HepG2 (cell line): Measurements from ENCODE around the gene TBC1D1. TPM values are rescaled to one million over a fixed set of nuclear protein-coding genes. Genes with fewer than 3 reads are reported as not detected.

ENCODE experiments used
- ATAC-seq: fragments of 200-7000 bp; cut with Tn5 transposase; 3 replicates; pipeline ENCODE4 v1.9.1; 2020; ENCODE audit warnings: mild to moderate bottlenecking, moderate library complexity
- BruUV-seq: library from RNA; stranded (reverse); fragments of 400-500 nt; replicated peaks from 2 replicates; lab custom pipeline; 2021; lab: Mats Ljungman, UMichigan
- CTCF ChIA-PET: fragments of 300-600 bp; formaldehyde crosslinking; extraction: SDS; loops from one replicate; lab custom pipeline; 2021; ENCODE audit warnings: low total read pairs, inconsistent platforms, low intra/inter-chr PET ratio; lab: Yijun Ruan, JAX
- POLR2A ChIA-PET: fragments of 350-600 bp; sonication (Branson Sonifier 250); formaldehyde crosslinking; loops from one replicate; lab custom pipeline; 2020; ENCODE audit warnings: antibody characterized with exemption, inconsistent platforms; lab: Yijun Ruan, JAX
- DNase-seq: peaks from one replicate; pipeline ENCODE4 v3.0.0-alpha.2; 2015; ENCODE audit warnings: low spot score
- FAIRE-seq: peaks from 3 replicates; lab custom pipeline; 2011; peaks lifted over from hg19 to GRCh38; lab: Jason Lieb, UNC
- H2AFZ ChIP-seq: one replicate; pipeline ENCODE4 v1.6.1; 2011; ENCODE audit warnings: low read length, inconsistent platforms
- H3K27ac ChIP-seq: fragments of 300-600 bp; 3 replicates; pipeline ENCODE4 v1.8.0; 2011; ENCODE audit warnings: mixed run types, mild to moderate bottlenecking, mixed read lengths, low read length, inconsistent platforms; ENCODE audit not compliant: insufficient read depth; ENCODE audit errors: extremely low read length
- H3K27me3 ChIP-seq, 2 experiments: fragments of 200-600 bp in 1 of 2; 2 replicates in 1 of 2; 3 replicates in 1 of 2; pipeline versions ENCODE4 v1.6.0 to v1.8.0; 2011; ENCODE audit warnings: low read length in 2 of 2, mild to moderate bottlenecking in 2 of 2, moderate library complexity in 2 of 2, inconsistent platforms in 1 of 2; ENCODE audit not compliant: insufficient read depth in 2 of 2, control insufficient read depth in 1 of 2
- H3K36me3 ChIP-seq, 2 experiments: fragments of 200-600 bp in 1 of 2; replicated peaks in 1 of 2; 2 replicates in 1 of 2; 3 replicates in 1 of 2; pipeline versions ENCODE4 v1.5.1 to v1.8.0; 2011; ENCODE audit warnings: low read length in 2 of 2, inconsistent platforms in 1 of 2; ENCODE audit not compliant: insufficient read depth in 2 of 2, control insufficient read depth in 1 of 2
- H3K4me1 ChIP-seq: 2 replicates; pipeline ENCODE4 v1.5.1; 2012; ENCODE audit warnings: low read length, inconsistent platforms; ENCODE audit not compliant: insufficient read depth
- H3K4me2 ChIP-seq: 2 replicates; pipeline ENCODE4 v1.6.0; 2011; ENCODE audit warnings: low read depth, low read length, inconsistent platforms
- H3K4me3 ChIP-seq, 3 experiments: fragments of 200-600 bp in 1 of 3; sonication (generic), shearing (Covaris generic) in 1 of 3; replicated peaks in 1 of 3; 2 replicates each; pipeline ENCODE4 v1.5.1; 2011 to 2016; ENCODE audit warnings: low read length in 3 of 3, inconsistent platforms in 2 of 3, low read depth in 2 of 3, mild to moderate bottlenecking in 2 of 3, control low read depth in 1 of 3, mixed read lengths in 1 of 3; ENCODE audit not compliant: insufficient read depth in 1 of 3
- H3K79me2 ChIP-seq: one replicate; pipeline ENCODE4 v1.6.1; 2011; ENCODE audit warnings: low read length, inconsistent platforms; ENCODE audit not compliant: insufficient read depth
- H3K9ac ChIP-seq: 2 replicates; pipeline ENCODE4 v1.6.0; 2011; ENCODE audit warnings: mild to moderate bottlenecking, low read depth, low read length, inconsistent platforms; ENCODE audit not compliant: insufficient read depth
- H3K9me3 ChIP-seq: 2 replicates; pipeline ENCODE4 v1.5.1; 2012; ENCODE audit warnings: mild to moderate bottlenecking, low read length
- H4K20me1 ChIP-seq: 2 replicates; pipeline ENCODE4 v1.6.0; 2011; ENCODE audit warnings: inconsistent platforms, mild to moderate bottlenecking, low read length, moderate library complexity; ENCODE audit not compliant: insufficient read depth
- CREM ChIP-seq, 2 experiments: sonication (generic) in 1 of 2; formaldehyde crosslinking in 1 of 2; IDR thresholded peaks; 2 replicates each; pipeline versions ENCODE4 v1.4.0 to v1.6.1; 2016 to 2020; ENCODE audit warnings: antibody characterized with exemption in 1 of 2, mild to moderate bottlenecking in 1 of 2, missing genetic modification reagents in 1 of 2
- CSRNP1 ChIP-seq: sonication (generic); formaldehyde crosslinking; IDR thresholded peaks from 2 replicates; pipeline ENCODE4 v1.8.1; 2023; ENCODE audit warnings: mild to moderate bottlenecking, missing genetic modification reagents
- FOXK1 ChIP-seq: sonication (generic); formaldehyde crosslinking; IDR thresholded peaks from 2 replicates; pipeline ENCODE4 v1.4.0; 2020; ENCODE audit warnings: low read depth, missing genetic modification reagents, borderline replicate concordance
- HMGXB3 ChIP-seq: sonication (generic); formaldehyde crosslinking; IDR thresholded peaks from 2 replicates; pipeline ENCODE4 v1.4.0; 2020; ENCODE audit warnings: missing genetic modification reagents, borderline replicate concordance
- HNRNPH1 ChIP-seq: fragments of 200-400 bp; formaldehyde crosslinking; optimal IDR thresholded peaks from 2 replicates; pipeline ENCODE3; 2017; ENCODE audit warnings: mild to moderate bottlenecking, low read depth, low read length
- IRF2 ChIP-seq: IDR thresholded peaks from 2 replicates; pipeline ENCODE4 v1.6.1; 2018; ENCODE audit warnings: missing genetic modification reagents, missing compliant biosample characterization
- KDM3A ChIP-seq: IDR thresholded peaks from 2 replicates; pipeline ENCODE4 v1.6.1; 2018; ENCODE audit warnings: low read depth, missing compliant biosample characterization
- NFIB ChIP-seq: sonication (generic); formaldehyde crosslinking; IDR thresholded peaks from 2 replicates; pipeline ENCODE4 v1.9.0; 2021; ENCODE audit warnings: missing genetic modification reagents, mild to moderate bottlenecking, borderline replicate concordance
- NR1H2 ChIP-seq: sonication (generic); formaldehyde crosslinking; IDR thresholded peaks from 2 replicates; pipeline ENCODE4 v1.8.1; 2022; ENCODE audit warnings: low read depth, missing genetic modification reagents, borderline replicate concordance
- THRA ChIP-seq: sonication (generic); formaldehyde crosslinking; IDR thresholded peaks from 2 replicates; pipeline ENCODE4 v1.4.0; 2020; ENCODE audit warnings: missing genetic modification reagents, borderline replicate concordance
- ZNF280D ChIP-seq: sonication (generic); formaldehyde crosslinking; IDR thresholded peaks from 2 replicates; pipeline ENCODE4 v1.5.1; 2020; ENCODE audit warnings: mild to moderate bottlenecking, missing genetic modification reagents
- ZNF33A ChIP-seq: sonication (generic); formaldehyde crosslinking; IDR thresholded peaks from 2 replicates; pipeline ENCODE4 v1.5.1; 2020; ENCODE audit warnings: missing genetic modification reagents, mild to moderate bottlenecking, moderate library complexity, borderline replicate concordance
- ZNF792 ChIP-seq: IDR thresholded peaks from 2 replicates; pipeline ENCODE4 v1.6.1; 2016
- ZNF879 ChIP-seq: sonication (generic); formaldehyde crosslinking; IDR thresholded peaks from 2 replicates; pipeline ENCODE4 v1.8.1; 2023; ENCODE audit warnings: missing genetic modification reagents
- WGBS: methylation state at CpG from one replicate; pipeline ENCODE4 v1.1.6; 2017; ENCODE audit warnings: low lambda C conversion rate; 5-methylcytosine and 5-hydroxymethylcytosine counted together
- in situ Hi-C: cut with HindIII; loops from 2 replicates; pipeline ENCODE4 v1.10.0; 2017; ENCODE audit warnings: low pct_unique_long_range_greater_than_20kb; ENCODE audit not compliant: extremely low pct_ligation_motif_present
- intact Hi-C: fragments of 100-400 bp; cut with micrococcal nuclease; formaldehyde crosslinking; loops from one replicate; pipeline ENCODE4 v1.10.0; 2022; ENCODE audit not compliant: unreplicated experiment
- polyA plus RNA-seq, 8 experiments: library from polyadenylated mRNA; depleted of rRNA in 3 of 8; stranded (reverse) in 7 of 8; unstranded in 1 of 8; fragments of >200 nt; fragmentation: Illumina TruSeq in 4 of 8; extraction: Trizol in 4 of 8; gene quantifications; 2 replicates each; pipeline versions ENCODE4 v1.2.1 to v1.2.3, GENCODE V29; 2011 to 2016; ENCODE audit warnings: low read depth in 4 of 8, missing spikeins in 1 of 8, mixed read lengths in 1 of 8; ENCODE audit not compliant: insufficient read depth in 1 of 8
- total RNA-seq, 5 experiments: library from RNA; depleted of rRNA; stranded (reverse); fragments of >200 nt; fragmentation: Illumina TruSeq; extraction: Trizol; gene quantifications; 2 replicates each; pipeline ENCODE4 v1.2.3, GENCODE V29; 2016; ENCODE audit warnings: low read depth in 1 of 5

The TBC1D1 gene
- total and polyA plus RNA-seq, 2 of the 13 experiments (the other 11 are each of a cell fraction or from before 2014, with no cell fraction given): 37.3 to 62.8 TPM

GRCh38 chr4:37980246-37980645 lies 89.4 kb downstream of the TBC1D1 start:
- intact Hi-C loops: no loop called here
- FAIRE-seq (no peak), DNase-seq (no peak), ATAC-seq (no peak)
- Histone ChIP-seq H2AFZ (no peak overlapping the region), H3K9ac (no peak overlapping the region), H3K79me2 (peaks cover 22% of the 10 kb centered on the region), H3K27me3 (no peaks in the 10 kb centered on the region), H3K4me3 (no peak overlapping the region), H3K4me2 (no peak overlapping the region), H3K27ac (no peak overlapping the region), H3K4me1 (peaks cover 55% of the 10 kb centered on the region), H4K20me1 (peaks cover 5% of the 10 kb centered on the region; the same call in 1 of the 2 replicates), H3K36me3 (no peaks in the 10 kb centered on the region), H3K9me3 (no peaks in the 10 kb centered on the region)
- TF ChIP-seq KDM3A (CRISPR knock-in tag) (no peak), ZNF280D (no peak), ZNF792 (CRISPR knock-in tag) (no peak), CSRNP1 (CRISPR knock-in tag) (no peak), ZNF33A (CRISPR knock-in tag) (no peak), THRA (CRISPR knock-in tag) (no peak), IRF2 (CRISPR knock-in tag) (no peak), HMGXB3 (no peak), NR1H2 (CRISPR knock-in tag) (no peak), HNRNPH1 (no peak), FOXK1 (CRISPR knock-in tag) (no peak), ZNF879 (CRISPR knock-in tag) (no peak), NFIB (CRISPR knock-in tag) (no peak), CREM (IDR thresholded peaks at IDR 0.05) (no peak), CREM (CRISPR knock-in tag; IDR thresholded peaks at IDR 0.05) (no peak)
- CTCF ChIA-PET: no interaction called here
- no TSS peak for BruUV-seq
- in situ Hi-C loops: no loop called here
- 91% methylated on average over 1 of the region's 1 CpG for WGBS
- POLR2A ChIA-PET: no interaction called here
